ENCODE data around the gene MYO18A.
"Not testable (repeated sequence)": the region's sequence is repeated elsewhere in the genome, so short reads cannot be mapped to it uniquely, and the experiment has no call there.

The MYO18A gene

GRCh38 chr17:29193146-29193545, 12.9 kb upstream of the MYO18A start:
- no peak for DNase-seq

- no peak for DNase-seq
Measured at GRCh38 chr17:29190592-29191207, 10.5 kb upstream of the MYO18A start.

- DNase-seq = no peak
Measured at GRCh38 chr17:29190039-29190438, 9.8 kb upstream of the MYO18A start.

- DNase-seq = no peak
Measured at GRCh38 chr17:29189355-29189754, 9.2 kb upstream of the MYO18A start.

- no peak for DNase-seq
Measured at GRCh38 chr17:29181226-29181625, 1.0 kb upstream of the MYO18A start.

- no peak for DNase-seq
Measured at GRCh38 chr17:29180788-29181160, 576 bp upstream of the MYO18A start.

GRCh38 chr17:29179232-29180033, 765 bp downstream of the MYO18A start:
- no peak for DNase-seq

- DNase-seq = no peak
Measured at GRCh38 chr17:29178750-29179231, 1.4 kb downstream of the MYO18A start.

- no peak for DNase-seq
Measured at GRCh38 chr17:29177871-29178749, 2.1 kb downstream of the MYO18A start.

- DNase-seq = no peak
Measured at GRCh38 chr17:29177541-29177870, 2.7 kb downstream of the MYO18A start.

GRCh38 chr17:29176558-29177351, 3.4 kb downstream of the MYO18A start:
- DNase-seq = no peak

- DNase-seq = no peak
Measured at GRCh38 chr17:29175349-29175748, 4.8 kb downstream of the MYO18A start.

- DNase-seq = no peak
Measured at GRCh38 chr17:29172589-29172988, 7.6 kb downstream of the MYO18A start.

- no peak for DNase-seq
Measured at GRCh38 chr17:29170682-29171081, 9.5 kb downstream of the MYO18A start.

- no peak for DNase-seq
Measured at GRCh38 chr17:29169806-29170591, 10.2 kb downstream of the MYO18A start.

- not testable (repeated sequence) for DNase-seq
Measured at GRCh38 chr17:29168759-29169126, 11.5 kb downstream of the MYO18A start.

- no peak for DNase-seq
Measured at GRCh38 chr17:29168079-29168758, 12.0 kb downstream of the MYO18A start.

- DNase-seq = no peak
Measured at GRCh38 chr17:29167393-29168078, 12.7 kb downstream of the MYO18A start.

GRCh38 chr17:29166507-29166887, 13.7 kb downstream of the MYO18A start:
- no peak for DNase-seq

- no peak for DNase-seq
Measured at GRCh38 chr17:29165800-29166506, 14.2 kb downstream of the MYO18A start.
